Epithelial cell of prostate (primary cell): ENCODE measurements around the gene AAMDC.

ENCODE experiments used
- DNase-seq: peaks from one replicate; pipeline ENCODE4 v3.0.0-alpha.2; 2011; ENCODE audit warnings: low read depth, low spot score
- H3K27ac ChIP-seq: fragments of 450-650 bp; 2 replicates; pipeline ENCODE4 v1.5.1; 2017; ENCODE audit warnings: mild to moderate bottlenecking

AAMDC gene

GRCh38 chr11:77820565-77821348 is at the start of gene AAMDC, which contains the start of gene RSF1:
AAMDC (plus strand) TSS chr11:77821144; CDS start chr11:77842497, 21,353 bp downstream.
RSF1 (minus strand) TSS chr11:77820722; CDS start chr11:77820714, 8 bp downstream.
- H3K27ac ChIP-seq = peak within 1 kb of the TSS; percentile 82
- DNase-seq = peak; percentile 94

- DNase-seq = no peak
- no peak overlapping the region for H3K27ac ChIP-seq
Observed at GRCh38 chr11:77775936-77776335, 45.0 kb upstream of the AAMDC start.

- no peak for DNase-seq
Observed at GRCh38 chr11:77776455-77776854, 44.5 kb upstream of the AAMDC start.

GRCh38 chr11:77778118-77778517 is 42.8 kb upstream of the AAMDC start:
- H3K27ac ChIP-seq = no peak overlapping the region
- no peak for DNase-seq

More at GRCh38 chr11:77776455-77776854, 44.5 kb upstream of the AAMDC start:
- no peak overlapping the region for H3K27ac ChIP-seq

DNA sequence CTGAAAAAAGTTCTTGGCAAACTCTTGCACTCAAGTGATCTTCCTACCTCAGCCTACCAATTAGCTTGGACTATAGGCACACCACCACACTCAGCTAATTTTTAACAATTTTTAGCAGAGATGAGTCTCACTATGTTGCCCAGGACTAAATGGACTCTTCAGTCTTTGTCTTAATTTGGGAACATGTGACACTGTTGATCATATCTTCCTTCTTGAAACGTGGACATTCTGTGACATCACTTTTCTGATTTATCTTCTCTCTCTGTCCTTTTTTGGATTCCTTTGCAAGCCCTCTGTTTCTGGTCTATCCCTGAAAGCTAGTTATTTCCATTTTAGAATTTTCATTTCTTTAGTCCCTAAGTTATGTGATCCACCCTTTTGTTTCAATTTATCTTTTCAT is 42.4 kb upstream of the AAMDC start:
- DNase-seq = no peak
- H3K27ac ChIP-seq = no peak overlapping the region

GRCh38 chr11:77779935-77780334 is 41.0 kb upstream of the AAMDC start:
- DNase-seq = no peak

GRCh38 chr11:77783025-77783424 is 37.9 kb upstream of the AAMDC start:
- H3K27ac ChIP-seq = no peak overlapping the region
- no peak for DNase-seq

More at GRCh38 chr11:77779935-77780334, 41.0 kb upstream of the AAMDC start:
- no peak overlapping the region for H3K27ac ChIP-seq

GRCh38 chr11:77784572-77784971 is 36.4 kb upstream of the AAMDC start:
- no peak for DNase-seq
- H3K27ac ChIP-seq = no peak overlapping the region

DNA sequence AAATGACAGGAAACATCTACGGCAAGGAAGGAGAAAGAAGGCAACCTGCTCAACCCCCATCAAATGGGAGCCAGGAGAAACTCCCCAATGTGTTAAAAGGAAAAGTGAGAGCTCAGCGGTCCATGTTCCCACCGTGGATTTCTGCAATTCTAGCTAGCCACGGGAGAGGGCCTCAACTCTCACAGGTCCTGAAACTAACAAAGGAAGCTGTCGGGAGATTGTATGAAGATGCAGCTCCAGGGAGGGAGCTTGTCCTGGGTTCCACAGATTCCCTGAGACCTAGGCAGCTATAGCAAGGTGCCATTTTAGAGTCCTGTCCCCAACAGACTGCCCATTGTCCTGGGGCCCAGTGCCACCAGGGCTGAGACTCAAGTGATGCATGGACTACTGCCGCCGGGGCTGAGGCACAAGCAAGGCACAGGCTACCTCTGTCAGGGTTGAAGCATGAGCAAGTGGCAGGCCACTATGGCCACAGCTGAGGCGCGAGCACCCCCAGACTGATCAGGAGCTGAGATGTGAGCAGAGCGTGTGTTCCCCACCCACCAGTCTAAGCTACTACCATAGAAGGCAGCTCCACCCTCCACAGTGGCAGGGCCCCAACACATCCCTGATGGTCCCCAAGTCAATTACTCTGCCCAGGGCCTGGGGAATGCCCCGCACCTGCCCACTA is 31.7 kb upstream of the AAMDC start:
- DNase-seq = no peak
- H3K27ac ChIP-seq = no peak overlapping the region

- DNase-seq = no peak
- no peak overlapping the region for H3K27ac ChIP-seq
Observed at GRCh38 chr11:77789731-77790476, 31.0 kb upstream of the AAMDC start.

GRCh38 chr11:77791301-77791700 is 29.6 kb upstream of the AAMDC start:
- no peak for DNase-seq
- H3K27ac ChIP-seq = no peak overlapping the region

DNA sequence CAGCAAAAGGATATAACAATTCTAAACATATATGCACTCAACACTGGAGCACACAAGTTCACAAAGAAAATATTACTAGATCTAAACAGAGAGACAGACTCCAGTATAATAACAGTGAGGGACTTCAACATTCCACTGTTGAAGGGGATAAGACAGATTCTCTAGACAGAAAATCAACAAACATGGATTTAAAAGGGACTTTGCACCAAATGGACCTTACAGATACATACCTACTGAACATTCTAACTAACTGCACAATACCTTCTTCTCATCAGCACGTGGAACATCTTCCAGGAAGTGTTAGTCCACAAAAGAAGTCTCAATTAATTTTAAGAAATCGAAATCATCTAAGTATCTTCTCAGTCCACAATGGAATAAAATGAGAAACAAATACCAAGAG is 27.0 kb upstream of the AAMDC start:
- no peak overlapping the region for H3K27ac ChIP-seq
- no peak for DNase-seq

DNA sequence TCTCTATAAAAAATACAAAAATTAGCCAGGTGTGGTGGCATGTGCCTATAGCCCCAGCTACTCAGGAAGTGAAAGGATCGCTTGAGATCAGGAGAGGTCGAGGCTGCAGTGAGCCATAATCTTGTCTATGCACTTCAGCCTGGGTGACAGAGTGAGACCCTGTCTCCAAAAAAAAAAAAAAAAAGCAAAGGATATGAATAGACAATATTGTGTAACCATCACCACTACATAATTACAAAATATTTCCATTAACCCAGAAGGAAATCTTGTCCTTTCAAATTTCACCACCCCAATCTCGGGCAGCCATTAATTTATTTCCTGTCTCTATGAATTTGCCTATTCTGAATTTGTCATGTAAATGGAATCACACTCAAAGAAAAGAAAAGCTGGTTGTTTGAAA is 21.6 kb upstream of the AAMDC start:
- no peak overlapping the region for H3K27ac ChIP-seq
- DNase-seq = no peak

DNA sequence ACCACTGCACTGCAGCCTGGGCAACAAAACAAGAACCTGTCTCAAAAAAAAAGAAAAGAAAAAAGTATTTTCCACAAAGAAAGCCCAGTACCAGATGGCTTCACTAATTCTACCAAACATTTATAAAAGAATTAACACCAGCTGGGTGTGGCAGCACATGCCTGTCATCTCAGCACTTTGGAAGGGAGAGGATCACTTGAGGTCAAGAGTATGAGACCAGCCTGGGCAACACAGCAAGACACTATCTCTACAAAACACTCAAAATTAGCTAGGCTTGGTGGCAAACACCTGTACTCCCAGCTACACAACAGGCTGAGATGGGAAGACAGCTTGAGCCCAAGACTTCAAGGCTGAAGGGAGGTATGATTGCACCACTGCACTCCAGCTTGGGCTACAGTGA is 20.5 kb upstream of the AAMDC start:
- DNase-seq = no peak
- no peak overlapping the region for H3K27ac ChIP-seq

DNA sequence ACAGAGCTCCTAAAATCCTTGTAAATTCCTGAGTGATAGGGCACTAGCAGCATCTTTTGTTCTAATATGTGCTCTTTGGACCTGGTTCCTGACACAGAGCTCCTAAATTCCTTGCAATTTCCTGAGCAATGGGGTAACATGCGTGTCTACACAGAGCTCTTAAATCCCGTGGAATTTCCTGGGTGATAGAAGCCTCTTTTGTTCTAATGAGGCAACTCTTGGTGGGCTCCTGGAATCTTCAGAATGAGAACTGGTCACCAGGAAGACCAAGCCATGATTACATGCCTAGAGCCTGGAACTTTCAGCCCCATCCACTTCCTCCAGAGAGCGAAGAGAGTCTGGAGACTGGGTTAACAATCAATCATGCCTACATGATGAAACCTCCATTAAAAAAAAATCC is 19.5 kb upstream of the AAMDC start:
- DNase-seq = no peak
- peak overlapping the region; percentile 11 for H3K27ac ChIP-seq

DNA sequence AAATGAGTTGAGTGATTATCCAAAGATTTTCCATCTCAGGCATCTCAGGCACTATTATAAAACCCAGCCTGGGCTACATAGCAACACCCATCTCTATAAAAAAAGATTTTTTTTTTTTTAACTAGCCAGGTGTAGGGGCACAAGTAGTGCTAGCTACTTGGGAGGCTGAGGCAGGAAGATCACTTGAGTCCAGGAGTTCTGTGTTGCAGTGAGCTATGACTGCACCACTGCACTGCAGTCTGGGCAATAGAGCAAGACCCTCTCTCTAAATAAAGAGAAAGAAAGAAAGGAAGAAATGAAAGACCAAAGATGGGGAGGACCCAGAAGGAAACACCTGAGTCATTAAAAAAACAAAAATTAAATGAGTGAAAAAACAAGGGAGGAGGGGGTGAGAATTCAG is 14.5 kb upstream of the AAMDC start:
- DNase-seq = no peak
- no peak overlapping the region for H3K27ac ChIP-seq

DNA sequence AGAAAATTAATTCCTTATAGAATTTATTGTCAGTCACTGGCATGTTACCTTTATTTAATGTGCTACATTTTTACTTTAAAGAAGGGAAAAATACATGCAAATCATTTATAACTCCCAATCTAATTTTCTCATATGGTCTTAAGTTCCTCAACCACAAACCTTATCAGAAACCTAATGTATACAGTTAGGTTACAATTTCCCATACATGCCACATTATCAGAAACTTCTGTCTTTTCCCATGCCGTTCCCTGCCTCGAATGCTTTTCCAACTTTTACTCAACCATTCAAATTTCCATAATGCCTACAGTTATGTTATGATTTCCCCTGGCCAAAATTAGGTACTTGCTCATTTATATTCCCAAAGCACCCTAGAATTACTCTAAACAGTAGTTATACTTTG is 14.0 kb upstream of the AAMDC start:
- H3K27ac ChIP-seq = no peak overlapping the region
- DNase-seq = no peak

GRCh38 chr11:77813256-77813655 is 7.7 kb upstream of the AAMDC start:
- DNase-seq = no peak

GRCh38 chr11:77814848-77815247 is 6.1 kb upstream of the AAMDC start:
- no peak overlapping the region for H3K27ac ChIP-seq
- no peak for DNase-seq

More at GRCh38 chr11:77813256-77813655, 7.7 kb upstream of the AAMDC start:
- no peak overlapping the region for H3K27ac ChIP-seq

DNA sequence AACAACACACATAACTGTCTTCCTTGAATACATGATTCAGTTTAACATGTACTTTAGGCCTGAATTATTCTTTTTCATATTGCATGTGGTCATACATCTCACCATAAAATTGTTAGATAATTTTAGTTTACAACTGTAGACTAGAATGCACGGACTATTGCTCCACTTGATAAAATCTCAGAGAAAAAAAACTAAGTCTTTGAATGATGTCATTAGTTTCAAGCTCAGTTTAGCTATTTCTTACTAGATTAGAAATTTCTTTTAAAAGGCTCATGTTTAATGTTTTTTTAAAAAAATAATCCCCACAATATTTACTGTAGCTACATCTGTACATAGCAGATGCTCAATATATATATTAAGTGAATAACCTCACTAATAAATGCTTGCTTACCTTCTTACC is 5.5 kb upstream of the AAMDC start:
- H3K27ac ChIP-seq = no peak overlapping the region
- DNase-seq = no peak

DNA sequence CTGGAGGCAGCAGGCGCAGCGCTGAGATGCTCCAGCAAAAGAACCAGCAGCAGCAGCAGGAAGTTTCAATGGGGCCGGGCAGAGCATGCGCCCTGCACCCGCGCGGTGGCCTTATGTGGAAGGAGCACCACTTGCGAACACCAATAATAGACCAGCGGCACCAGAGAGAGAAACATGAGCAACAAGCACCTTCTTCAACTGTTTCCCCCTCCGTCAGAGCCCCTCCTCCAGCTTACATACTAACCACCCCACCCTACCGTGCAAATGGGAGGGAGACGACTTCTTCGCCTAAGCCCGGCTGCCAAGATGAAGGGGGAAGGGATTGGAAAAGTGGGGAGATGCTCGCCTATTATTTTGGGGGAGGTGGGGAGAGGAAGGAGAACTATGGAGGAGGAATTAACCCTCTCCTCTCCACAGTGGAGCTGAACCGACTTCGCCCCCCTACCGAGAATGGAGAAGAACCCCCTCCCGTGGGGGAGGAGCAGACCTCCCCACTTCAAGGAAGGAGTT is 1.5 kb upstream of the AAMDC start:
- peak; percentile 59 for DNase-seq
- H3K27ac ChIP-seq = peak overlapping the region; percentile 82
